Upper lobe of left lung (tissue), 6 donors: Measurements from ENCODE around the gene FXYD6. TPM values are rescaled to one million over a fixed set of nuclear protein-coding genes. Genes with fewer than 3 reads are reported as not detected.

Experiments used
- ATAC-seq, 2 donors: fragments of 200-7000 bp; cut with Tn5 transposase; one replicate each; pipeline ENCODE4 v1.9.1; 2022; ENCODE audit warnings: mild to moderate bottlenecking in 2 of 2, moderate library complexity in 2 of 2; ENCODE audit not compliant: low FRiP score in 2 of 2
- DNase-seq, 2 donors: peaks; one replicate each; pipeline ENCODE4 v3.0.0-alpha.2; 2019 to 2020
- H3K27ac ChIP-seq, 4 donors: fragments of 200-600 bp; sonication (generic); one replicate each; pipeline ENCODE4 v1.5.1; 2016 to 2019
- H3K27me3 ChIP-seq, 4 donors: fragments of 200-600 bp; sonication (generic); one replicate each; pipeline ENCODE4 v1.5.1; 2017 to 2019
- H3K36me3 ChIP-seq, 4 donors: fragments of 200-600 bp; sonication (generic); one replicate each; pipeline ENCODE4 v1.5.1; 2016 to 2019
- H3K4me1 ChIP-seq, 4 donors: fragments of 200-600 bp; sonication (generic); one replicate each; pipeline ENCODE4 v1.5.1; 2018 to 2019
- H3K4me3 ChIP-seq, 4 donors: fragments of 200-600 bp; sonication (generic); one replicate each; pipeline ENCODE4 v1.5.1; 2017 to 2019; ENCODE audit warnings: mild to moderate bottlenecking in 2 of 4, moderate library complexity in 1 of 4
- H3K9me3 ChIP-seq, 4 donors: fragments of 200-600 bp; sonication (generic); one replicate each; pipeline ENCODE4 v1.5.1; 2018 to 2019
- CTCF ChIP-seq, 6 experiments: fragments of 450-650 bp in 4 of 6; fragments of 200-600 bp in 2 of 6; sonication (generic) in 2 of 6; IDR thresholded peaks; one replicate each; pipeline ENCODE4 v1.5.1; 2016 to 2019; ENCODE audit warnings: antibody characterized with exemption in 6 of 6
- EP300 ChIP-seq, 4 donors: sonication (generic); formaldehyde crosslinking; IDR thresholded peaks; one replicate each; pipeline ENCODE4 v1.5.1; 2017; ENCODE audit warnings: antibody characterized with exemption in 4 of 4, control low read depth in 2 of 4
- POLR2A ChIP-seq, 4 donors: fragments of 450-650 bp; IDR thresholded peaks; one replicate each; pipeline ENCODE4 v1.5.1; 2016 to 2017; ENCODE audit warnings: antibody characterized with exemption in 4 of 4, mild to moderate bottlenecking in 2 of 4
- POLR2AphosphoS5 ChIP-seq, 2 donors: sonication (generic); formaldehyde crosslinking; IDR thresholded peaks; one replicate each; pipeline ENCODE4 v1.5.1; 2017; ENCODE audit warnings: antibody characterized with exemption in 2 of 2
- WGBS, 2 donors: methylation state at CpG; one replicate each; pipeline ENCODE4 v1.1.5; 2017 to 2018; 5-methylcytosine and 5-hydroxymethylcytosine counted together
- total RNA-seq, 6 donors: library from RNA; depleted of rRNA in 4 of 6; stranded (reverse); fragments of >200 nt in 4 of 6; gene quantifications; one replicate each; pipeline versions ENCODE4 v1.1.0 to v1.2.1, GENCODE V29; 2016 to 2021
- donor health status: DM: no; HTN: no; CAD: no; lungs with moderate emphysema.
- donor health status: DM: no; HTN: yes; CAD: no; lungs with severe emphysema.

FXYD6 gene
- total RNA-seq, 6 donors from 2014 or later: 16.2 to 61.4 (median 33.8) TPM

GRCh38 chr11:117803896-117804295 lies 72.6 kb downstream of the FXYD6 start:
- TF ChIP-seq POLR2AphosphoS5 (IDR thresholded peaks at IDR 0.05): no peak
- TF ChIP-seq POLR2A (IDR thresholded peaks at IDR 0.05): no peak
- no peak for TF ChIP-seq CTCF (IDR thresholded peaks at IDR 0.05)
- no peak for TF ChIP-seq EP300 (IDR thresholded peaks at IDR 0.05)
- Histone ChIP-seq H3K36me3 (no peaks in the 10 kb centered on the region), H3K27ac (no peak overlapping the region), H3K4me3 (no peak overlapping the region), H3K9me3 (no peaks in the 10 kb centered on the region), H3K27me3 (no peaks in the 10 kb centered on the region), H3K4me1 (peaks cover 0 to 11% (median 4%) of the 10 kb centered on the region in 4 donors)
- DNase-seq (no peak), ATAC-seq (no peak)
- WGBS, 2 donors: 95 to 96% methylated on average over 5 to 8 of the region's 8 CpGs

- Histone ChIP-seq H3K27me3 (peaks cover 0 to 31% (median 15%) of the 10 kb centered on the region in 4 donors), H3K36me3 (no peaks in the 10 kb centered on the region), H3K27ac (no peak overlapping the region), H3K4me3 (no peak overlapping the region), H3K9me3 (no peaks in the 10 kb centered on the region), H3K4me1 (peaks cover 14 to 21% (median 21%) of the 10 kb centered on the region in 4 donors)
- DNase-seq: no peak
- TF ChIP-seq POLR2AphosphoS5 (IDR thresholded peaks at IDR 0.05) (no peak), CTCF (IDR thresholded peaks at IDR 0.05) (no peak), EP300 (IDR thresholded peaks at IDR 0.05) (no peak), POLR2A (IDR thresholded peaks at IDR 0.05) (no peak)
- WGBS, 2 donors: 75% methylated on average over 5 of the region's 5 CpGs
- no peak for ATAC-seq
These were observed 76.8 kb downstream of the FXYD6 start for GRCh38 chr11:117799634-117800033.

GRCh38 chr11:117796872-117797529 lies 79.5 kb downstream of the FXYD6 start, which contains the start of gene DSCAML1:
DSCAML1 (minus strand) TSS chr11:117797216; CDS start chr11:117797079, 137 bp downstream.
- Histone ChIP-seq H3K9me3 (no peaks in the 10 kb centered on the region), H3K27ac (no peak within 1 kb of the TSS), H3K27me3 (peaks cover 0 to 32% (median 17%) of the 10 kb centered on the region in 4 donors), H3K4me3 (peak within 1 kb of the TSS in 3 of 4 donors; percentile 25 to 43 (median 31)), H3K36me3 (no peaks in the 10 kb centered on the region), H3K4me1 (peaks cover 14 to 21% (median 21%) of the 10 kb centered on the region in 4 donors)
- ATAC-seq (peak in 1 of 2 donors; percentile 68), DNase-seq (peak in 1 of 2 donors; percentile 90)
- WGBS, 2 donors: 16% methylated on average over 5 of the region's 66 CpGs; no CpG with 5 or more reads in 1 of the 2 donors
- TF ChIP-seq EP300 (IDR thresholded peaks at IDR 0.05) (no peak), POLR2A (IDR thresholded peaks at IDR 0.05) (no peak), CTCF (IDR thresholded peaks at IDR 0.05) (no peak), POLR2AphosphoS5 (IDR thresholded peaks at IDR 0.05) (no peak)

GRCh38 chr11:117796456-117796871 lies 80.0 kb downstream of the FXYD6 start:
- ATAC-seq (no peak), DNase-seq (no peak)
- WGBS, 2 donors: 3 to 6% methylated on average over 17 to 24 of the region's 35 CpGs
- no peaks in the 10 kb centered on the region for H3K9me3 ChIP-seq
- peaks cover 0 to 32% (median 17%) of the 10 kb centered on the region in 4 donors for H3K27me3 ChIP-seq
- H3K36me3 ChIP-seq: no peaks in the 10 kb centered on the region
- H3K27ac ChIP-seq: no peak overlapping the region
- peak overlapping the region in 3 of 4 donors; percentile 25 to 43 (median 31) for H3K4me3 ChIP-seq
- H3K4me1 ChIP-seq: peaks cover 14 to 21% (median 21%) of the 10 kb centered on the region in 4 donors
- TF ChIP-seq POLR2AphosphoS5 (IDR thresholded peaks at IDR 0.05) (no peak), CTCF (IDR thresholded peaks at IDR 0.05) (no peak), EP300 (IDR thresholded peaks at IDR 0.05) (no peak), POLR2A (IDR thresholded peaks at IDR 0.05) (no peak)
